GM12874 (cell line): ENCODE results near the gene PUS10.

Experiments
- CTCF ChIP-seq: IDR thresholded peaks from 2 replicates; pipeline ENCODE4 v1.5.1; 2011; ENCODE audit warnings: low read depth, mild to moderate bottlenecking, control low read depth, low read length, moderate library complexity; ENCODE audit not compliant: insufficient read depth

Gene PUS10

GRCh38 chr2:61006486-61007105 is 11.5 kb downstream of the PUS10 start:
- TF ChIP-seq CTCF, result no peak

GRCh38 chr2:61005736-61006135 is 12.3 kb downstream of the PUS10 start:
- no peak for TF ChIP-seq CTCF

GRCh38 chr2:60998628-60999545 is 19.2 kb downstream of the PUS10 start:
- no peak for TF ChIP-seq CTCF

GRCh38 chr2:60994131-60994530 is 23.9 kb downstream of the PUS10 start:
- TF ChIP-seq CTCF, result no peak

- TF ChIP-seq CTCF, result no peak
Observed at GRCh38 chr2:60992985-60993392, 25.1 kb downstream of the PUS10 start.

- TF ChIP-seq CTCF, result no peak
Observed at GRCh38 chr2:60991644-60992043, 26.4 kb downstream of the PUS10 start.

GRCh38 chr2:60989259-60989658 is 28.8 kb downstream of the PUS10 start:
- no peak for TF ChIP-seq CTCF
